ENCODE data around the gene ANO7. TPM values are rescaled to one million over a fixed set of nuclear protein-coding genes. Genes with fewer than 3 reads are reported as not detected.

Gene ANO7
- total and polyA plus RNA-seq, 2 of the 13 experiments (the other 11 are each of a cell fraction or from before 2014, with no cell fraction given) = 4.1 to 4.9 TPM

DNA sequence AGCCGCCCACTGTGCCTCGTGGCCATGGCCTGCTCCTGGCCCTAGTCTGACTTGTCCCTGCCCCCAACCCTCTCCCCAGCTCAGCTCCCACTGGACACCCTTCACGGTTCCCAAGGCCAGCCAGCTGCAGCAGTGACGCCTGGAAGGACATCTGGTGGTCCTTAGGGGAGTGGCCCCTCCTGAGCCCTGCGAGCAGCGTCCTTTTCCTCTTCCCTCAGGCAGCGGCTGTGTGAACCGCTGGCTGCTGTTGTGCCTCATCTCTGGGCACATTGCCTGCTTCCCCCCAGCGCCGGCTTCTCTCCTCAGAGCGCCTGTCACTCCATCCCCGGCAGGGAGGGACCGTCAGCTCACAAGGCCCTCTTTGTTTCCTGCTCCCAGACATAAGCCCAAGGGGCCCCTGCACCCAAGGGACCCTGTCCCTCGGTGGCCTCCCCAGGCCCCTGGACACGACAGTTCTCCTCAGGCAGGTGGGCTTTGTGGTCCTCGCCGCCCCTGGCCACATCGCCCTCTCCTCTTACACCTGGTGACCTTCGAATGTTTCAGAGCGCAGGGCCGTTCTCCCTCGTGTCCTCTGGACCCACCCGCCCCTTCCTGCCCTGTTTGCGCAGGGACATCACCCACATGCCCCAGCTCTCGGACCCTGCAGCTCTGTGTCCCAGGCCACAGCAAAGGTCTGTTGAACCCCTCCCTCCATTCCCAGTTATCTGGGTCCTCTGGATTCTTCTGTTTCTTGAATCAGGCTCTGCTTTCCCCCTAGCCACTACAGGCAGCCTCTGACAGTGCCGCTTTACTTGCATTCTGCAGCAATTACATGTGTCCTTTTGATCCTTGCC, 35.8 kb downstream of the ANO7 start (continued):
- TF ChIP-seq HCFC1 (IDR thresholded peaks at IDR 0.05; ENCODE audit: low read depth, low read length) (no peak), SMAD3 (CRISPR knock-in tag; IDR thresholded peaks at IDR 0.05) (peak; percentile 18; the same call in 1 of the 2 replicates), ZNF746 (CRISPR knock-in tag; IDR thresholded peaks at IDR 0.05) (peak; percentile 82), ZNF235 (CRISPR knock-in tag; IDR thresholded peaks at IDR 0.05; ENCODE audit: borderline replicate concordance) (no peak), ZNF431 (CRISPR knock-in tag; IDR thresholded peaks at IDR 0.05; ENCODE audit: borderline replicate concordance, low read depth) (peak; percentile 26; the same call in 1 of the 2 replicates), ETV6 (CRISPR knock-in tag; conservative IDR thresholded peaks at IDR 0.05) (no peak), HDAC1 (CRISPR knock-in tag; IDR thresholded peaks at IDR 0.05) (peak; percentile 91), NFYC (CRISPR knock-in tag; IDR thresholded peaks at IDR 0.05) (peak; percentile 20; the same call in 1 of the 2 replicates)
- TF ChIP-seq, protein P1, sequence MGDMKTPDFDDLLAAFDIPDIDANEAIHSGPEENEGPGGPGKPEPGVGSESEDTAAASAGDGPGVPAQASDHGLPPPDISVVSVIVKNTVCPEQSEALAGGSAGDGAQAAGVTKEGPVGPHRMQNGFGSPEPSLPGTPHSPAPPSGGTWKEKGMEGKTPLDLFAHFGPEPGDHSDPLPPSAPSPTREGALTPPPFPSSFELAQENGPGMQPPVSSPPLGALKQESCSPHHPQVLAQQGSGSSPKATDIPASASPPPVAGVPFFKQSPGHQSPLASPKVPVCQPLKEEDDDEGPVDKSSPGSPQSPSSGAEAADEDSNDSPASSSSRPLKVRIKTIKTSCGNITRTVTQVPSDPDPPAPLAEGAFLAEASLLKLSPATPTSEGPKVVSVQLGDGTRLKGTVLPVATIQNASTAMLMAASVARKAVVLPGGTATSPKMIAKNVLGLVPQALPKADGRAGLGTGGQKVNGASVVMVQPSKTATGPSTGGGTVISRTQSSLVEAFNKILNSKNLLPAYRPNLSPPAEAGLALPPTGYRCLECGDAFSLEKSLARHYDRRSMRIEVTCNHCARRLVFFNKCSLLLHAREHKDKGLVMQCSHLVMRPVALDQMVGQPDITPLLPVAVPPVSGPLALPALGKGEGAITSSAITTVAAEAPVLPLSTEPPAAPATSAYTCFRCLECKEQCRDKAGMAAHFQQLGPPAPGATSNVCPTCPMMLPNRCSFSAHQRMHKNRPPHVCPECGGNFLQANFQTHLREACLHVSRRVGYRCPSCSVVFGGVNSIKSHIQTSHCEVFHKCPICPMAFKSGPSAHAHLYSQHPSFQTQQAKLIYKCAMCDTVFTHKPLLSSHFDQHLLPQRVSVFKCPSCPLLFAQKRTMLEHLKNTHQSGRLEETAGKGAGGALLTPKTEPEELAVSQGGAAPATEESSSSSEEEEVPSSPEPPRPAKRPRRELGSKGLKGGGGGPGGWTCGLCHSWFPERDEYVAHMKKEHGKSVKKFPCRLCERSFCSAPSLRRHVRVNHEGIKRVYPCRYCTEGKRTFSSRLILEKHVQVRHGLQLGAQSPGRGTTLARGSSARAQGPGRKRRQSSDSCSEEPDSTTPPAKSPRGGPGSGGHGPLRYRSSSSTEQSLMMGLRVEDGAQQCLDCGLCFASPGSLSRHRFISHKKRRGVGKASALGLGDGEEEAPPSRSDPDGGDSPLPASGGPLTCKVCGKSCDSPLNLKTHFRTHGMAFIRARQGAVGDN (CRISPR knock-in tag; IDR thresholded peaks at IDR 0.05) = peak; percentile 98
- TF ChIP-seq, protein P2, sequence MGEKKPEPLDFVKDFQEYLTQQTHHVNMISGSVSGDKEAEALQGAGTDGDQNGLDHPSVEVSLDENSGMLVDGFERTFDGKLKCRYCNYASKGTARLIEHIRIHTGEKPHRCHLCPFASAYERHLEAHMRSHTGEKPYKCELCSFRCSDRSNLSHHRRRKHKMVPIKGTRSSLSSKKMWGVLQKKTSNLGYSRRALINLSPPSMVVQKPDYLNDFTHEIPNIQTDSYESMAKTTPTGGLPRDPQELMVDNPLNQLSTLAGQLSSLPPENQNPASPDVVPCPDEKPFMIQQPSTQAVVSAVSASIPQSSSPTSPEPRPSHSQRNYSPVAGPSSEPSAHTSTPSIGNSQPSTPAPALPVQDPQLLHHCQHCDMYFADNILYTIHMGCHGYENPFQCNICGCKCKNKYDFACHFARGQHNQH (CRISPR knock-in tag; IDR thresholded peaks at IDR 0.05) = 0 out of 2 replicates have a peak, but pooled peaks have one; percentile 76
- TF ChIP-seq, protein P3, sequence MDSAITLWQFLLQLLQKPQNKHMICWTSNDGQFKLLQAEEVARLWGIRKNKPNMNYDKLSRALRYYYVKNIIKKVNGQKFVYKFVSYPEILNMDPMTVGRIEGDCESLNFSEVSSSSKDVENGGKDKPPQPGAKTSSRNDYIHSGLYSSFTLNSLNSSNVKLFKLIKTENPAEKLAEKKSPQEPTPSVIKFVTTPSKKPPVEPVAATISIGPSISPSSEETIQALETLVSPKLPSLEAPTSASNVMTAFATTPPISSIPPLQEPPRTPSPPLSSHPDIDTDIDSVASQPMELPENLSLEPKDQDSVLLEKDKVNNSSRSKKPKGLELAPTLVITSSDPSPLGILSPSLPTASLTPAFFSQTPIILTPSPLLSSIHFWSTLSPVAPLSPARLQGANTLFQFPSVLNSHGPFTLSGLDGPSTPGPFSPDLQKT (CRISPR knock-in tag; IDR thresholded peaks at IDR 0.05; ENCODE audit: borderline replicate concordance) = no peak
- TF ChIP-seq, protein P4, sequence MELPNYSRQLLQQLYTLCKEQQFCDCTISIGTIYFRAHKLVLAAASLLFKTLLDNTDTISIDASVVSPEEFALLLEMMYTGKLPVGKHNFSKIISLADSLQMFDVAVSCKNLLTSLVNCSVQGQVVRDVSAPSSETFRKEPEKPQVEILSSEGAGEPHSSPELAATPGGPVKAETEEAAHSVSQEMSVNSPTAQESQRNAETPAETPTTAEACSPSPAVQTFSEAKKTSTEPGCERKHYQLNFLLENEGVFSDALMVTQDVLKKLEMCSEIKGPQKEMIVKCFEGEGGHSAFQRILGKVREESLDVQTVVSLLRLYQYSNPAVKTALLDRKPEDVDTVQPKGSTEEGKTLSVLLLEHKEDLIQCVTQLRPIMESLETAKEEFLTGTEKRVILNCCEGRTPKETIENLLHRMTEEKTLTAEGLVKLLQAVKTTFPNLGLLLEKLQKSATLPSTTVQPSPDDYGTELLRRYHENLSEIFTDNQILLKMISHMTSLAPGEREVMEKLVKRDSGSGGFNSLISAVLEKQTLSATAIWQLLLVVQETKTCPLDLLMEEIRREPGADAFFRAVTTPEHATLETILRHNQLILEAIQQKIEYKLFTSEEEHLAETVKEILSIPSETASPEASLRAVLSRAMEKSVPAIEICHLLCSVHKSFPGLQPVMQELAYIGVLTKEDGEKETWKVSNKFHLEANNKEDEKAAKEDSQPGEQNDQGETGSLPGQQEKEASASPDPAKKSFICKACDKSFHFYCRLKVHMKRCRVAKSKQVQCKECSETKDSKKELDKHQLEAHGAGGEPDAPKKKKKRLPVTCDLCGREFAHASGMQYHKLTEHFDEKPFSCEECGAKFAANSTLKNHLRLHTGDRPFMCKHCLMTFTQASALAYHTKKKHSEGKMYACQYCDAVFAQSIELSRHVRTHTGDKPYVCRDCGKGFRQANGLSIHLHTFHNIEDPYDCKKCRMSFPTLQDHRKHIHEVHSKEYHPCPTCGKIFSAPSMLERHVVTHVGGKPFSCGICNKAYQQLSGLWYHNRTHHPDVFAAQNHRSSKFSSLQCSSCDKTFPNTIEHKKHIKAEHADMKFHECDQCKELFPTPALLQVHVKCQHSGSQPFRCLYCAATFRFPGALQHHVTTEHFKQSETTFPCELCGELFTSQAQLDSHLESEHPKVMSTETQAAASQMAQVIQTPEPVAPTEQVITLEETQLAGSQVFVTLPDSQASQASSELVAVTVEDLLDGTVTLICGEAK (IDR thresholded peaks at IDR 0.05) = no peak
- TF ChIP-seq, protein P4 (CRISPR knock-in tag; IDR thresholded peaks at IDR 0.05) = peak; percentile 72
